ENCODE data around the gene AP5S1.
"Not testable (repeated sequence)": the region's sequence is repeated elsewhere in the genome, so short reads cannot be mapped to it uniquely, and the experiment has no call there.

The AP5S1 gene

DNA sequence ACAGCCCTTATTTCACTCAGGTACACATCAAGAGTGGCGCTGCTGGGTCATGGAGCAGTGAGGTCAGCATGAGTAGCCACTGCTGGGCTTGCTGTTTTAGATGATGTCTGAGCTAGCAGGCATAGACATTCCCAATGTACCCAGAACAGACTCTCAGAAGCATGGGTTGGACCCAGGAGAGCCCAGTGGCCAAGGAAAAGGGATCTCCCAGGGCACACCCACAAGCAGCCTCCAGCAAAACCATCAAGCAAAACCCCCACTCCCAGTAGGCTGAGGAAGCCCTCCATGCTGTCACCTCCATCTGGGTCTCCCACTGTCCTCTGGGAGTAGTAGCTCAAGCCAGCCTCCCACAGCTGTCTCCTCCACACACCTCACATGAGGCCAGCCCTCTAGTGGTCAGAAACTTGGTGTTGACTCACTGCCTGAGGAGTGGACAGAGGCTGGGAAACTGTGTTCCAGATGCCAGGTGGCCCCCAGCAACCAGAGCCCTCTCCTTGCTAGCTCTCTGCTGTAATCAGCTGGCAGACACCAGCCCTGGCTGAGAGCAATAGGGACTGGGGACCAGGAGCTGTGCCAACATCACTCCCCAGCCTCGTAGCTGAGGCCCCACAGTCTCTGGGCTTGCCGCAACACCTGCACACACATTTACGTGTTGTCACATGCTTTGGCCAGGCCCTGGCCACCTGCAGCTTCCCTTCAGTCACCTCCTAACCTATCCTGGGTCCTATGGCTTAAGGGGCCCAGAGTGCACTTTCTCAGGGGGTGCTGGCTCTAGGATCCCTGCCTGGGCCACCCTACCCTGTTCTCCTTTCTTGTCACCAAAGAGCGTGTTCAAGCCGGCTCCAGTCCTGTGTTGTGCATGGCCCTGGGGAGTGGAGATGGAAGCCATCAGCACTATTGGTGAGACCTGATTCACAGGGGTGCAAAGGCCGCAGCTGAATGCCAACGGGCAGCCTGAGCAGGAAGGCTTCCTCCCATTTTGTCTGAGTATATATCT is 1.9 kb upstream of the AP5S1 start:
- H3K4me2 ChIP-seq = peak overlapping the region; percentile 67
- no peak overlapping the region for H3K9ac ChIP-seq

DNA sequence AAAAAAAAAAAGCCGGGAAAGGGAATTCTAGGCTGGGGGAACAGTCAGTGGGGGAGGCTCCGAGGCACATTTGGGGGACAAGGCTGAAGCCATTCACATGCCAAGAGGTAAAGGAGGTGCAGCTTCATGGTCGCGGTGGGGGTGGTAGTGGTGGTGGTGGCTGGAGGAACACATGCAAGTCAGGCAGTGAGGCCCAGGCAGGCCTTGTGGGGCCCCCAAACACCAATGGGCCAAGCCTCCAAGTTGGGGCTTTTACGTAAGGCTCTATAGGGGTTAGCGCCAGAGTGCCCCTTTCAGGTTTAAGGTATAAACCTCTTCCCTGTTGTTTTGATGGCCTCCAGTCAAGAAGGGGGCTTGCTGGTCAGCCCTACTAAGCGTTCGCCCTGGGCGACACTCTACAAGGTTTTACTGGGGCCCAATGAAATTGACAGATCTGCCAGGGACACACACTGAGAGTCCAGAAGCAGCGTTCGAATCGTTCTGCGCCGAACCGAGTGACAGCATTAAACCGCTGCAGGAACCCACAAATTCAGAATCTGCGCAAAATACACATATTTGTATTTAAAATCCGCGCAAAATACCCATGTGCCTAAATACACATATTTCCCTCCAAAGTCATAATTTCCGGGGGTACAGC is 818 bp upstream of the AP5S1 start:
- H3K4me3 ChIP-seq = peak overlapping the region; percentile 74
- H3K4me1 ChIP-seq = peaks cover 46% of the 10 kb centered on the region
- no peak for TF ChIP-seq Cebpa-rat (IDR thresholded peaks at IDR 0.05)
- peak overlapping the region; percentile 88 for H3K4me2 ChIP-seq
- no peaks in the 10 kb centered on the region for H3K9me3 ChIP-seq
- no peaks in the 10 kb centered on the region for H3K27me3 ChIP-seq
- peak overlapping the region; percentile 93 for H3K9ac ChIP-seq
- H3K36me3 ChIP-seq = peaks cover 24% of the 10 kb centered on the region
- no peaks in the 10 kb centered on the region for H4K20me1 ChIP-seq
- peak overlapping the region; percentile 96 for H3K27ac ChIP-seq

More for the DNA sequence above, 1.9 kb upstream of the AP5S1 start:
- Histone ChIP-seq H3K4me3 (no peak overlapping the region), H3K27me3 (no peaks in the 10 kb centered on the region), H4K20me1 (no peaks in the 10 kb centered on the region), H3K36me3 (peaks cover 14% of the 10 kb centered on the region), H3K4me1 (peaks cover 45% of the 10 kb centered on the region), H3K9me3 (no peaks in the 10 kb centered on the region), H3K27ac (peak overlapping the region; percentile 28)
- TF ChIP-seq Cebpa-rat (IDR thresholded peaks at IDR 0.05) = no peak

DNA sequence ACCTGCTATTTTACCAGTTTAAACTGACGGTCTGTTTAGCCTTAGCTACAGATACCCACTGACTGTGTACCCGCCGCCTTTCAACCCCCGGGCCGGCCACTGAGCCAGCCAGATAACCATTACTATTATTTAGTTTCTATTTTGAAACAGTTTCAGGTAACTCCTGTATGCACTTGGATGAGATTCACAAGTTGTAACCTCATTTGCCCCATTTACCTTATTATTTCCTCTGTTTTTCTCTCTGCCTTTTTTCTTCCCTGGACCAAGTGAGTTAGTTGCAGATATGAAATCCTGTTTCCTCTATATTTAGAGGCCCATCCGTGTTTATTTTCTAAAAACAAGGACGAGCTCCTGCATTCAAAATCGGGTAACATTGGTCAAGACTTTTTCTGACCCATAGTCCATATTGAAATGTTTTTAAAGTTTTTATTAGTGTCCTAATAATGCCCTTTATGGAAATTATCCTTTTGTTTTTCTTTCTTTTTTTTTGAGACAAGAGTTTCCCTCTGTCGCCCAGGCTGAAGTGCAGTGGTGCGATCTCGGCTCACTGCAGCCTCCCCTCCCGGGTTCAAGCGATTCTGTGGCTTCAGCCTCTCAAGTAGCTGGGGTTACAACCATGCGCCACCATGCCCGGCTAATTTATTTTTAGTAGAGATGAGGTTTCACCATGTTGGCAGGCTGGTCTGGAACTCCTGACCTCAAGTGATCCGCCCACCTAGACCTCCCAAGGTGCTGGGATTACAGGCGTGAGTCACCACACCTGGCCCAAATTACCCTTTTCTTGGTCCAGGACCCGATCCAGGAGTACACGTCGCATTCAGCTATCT is 767 bp downstream of the AP5S1 start:
- Histone ChIP-seq H3K36me3 (peaks cover 33% of the 10 kb centered on the region), H3K27me3 (no peaks in the 10 kb centered on the region), H3K27ac (peak overlapping the region; percentile 96), H3K4me3 (peak overlapping the region; percentile 74), H3K4me1 (peaks cover 54% of the 10 kb centered on the region), H3K4me2 (peak overlapping the region; percentile 88), H3K9ac (peak overlapping the region; percentile 93), H3K9me3 (no peaks in the 10 kb centered on the region), H4K20me1 (no peaks in the 10 kb centered on the region)
- TF ChIP-seq Cebpa-rat (IDR thresholded peaks at IDR 0.05) = no peak

DNA sequence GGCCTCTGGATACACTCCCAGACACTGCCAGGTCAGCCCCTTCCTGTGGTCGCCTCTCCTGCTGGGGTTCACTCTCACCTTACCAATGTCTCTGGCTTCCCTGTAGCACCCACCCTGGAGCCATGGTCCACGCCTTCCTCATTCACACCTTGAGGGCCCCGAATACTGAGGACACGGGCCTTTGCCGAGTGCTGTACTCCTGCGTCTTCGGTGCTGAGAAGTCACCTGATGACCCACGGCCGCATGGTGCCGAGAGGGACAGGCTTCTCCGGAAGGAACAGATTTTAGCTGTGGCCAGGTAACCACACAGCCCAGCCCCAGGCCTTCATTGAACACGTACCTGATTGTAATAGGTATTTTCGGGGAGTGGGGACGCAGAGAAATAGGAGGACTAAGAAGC is 1.6 kb downstream of the AP5S1 start:
- H3K4me1 ChIP-seq = peaks cover 56% of the 10 kb centered on the region
- H3K4me3 ChIP-seq = no peak overlapping the region
- peaks cover 33% of the 10 kb centered on the region for H3K36me3 ChIP-seq
- H3K4me2 ChIP-seq = no peak overlapping the region
- H3K9ac ChIP-seq = no peak overlapping the region
- H4K20me1 ChIP-seq = no peaks in the 10 kb centered on the region
- TF ChIP-seq Cebpa-rat (IDR thresholded peaks at IDR 0.05) = no peak
- H3K9me3 ChIP-seq = no peaks in the 10 kb centered on the region
- no peak overlapping the region for H3K27ac ChIP-seq
- H3K27me3 ChIP-seq = no peaks in the 10 kb centered on the region

DNA sequence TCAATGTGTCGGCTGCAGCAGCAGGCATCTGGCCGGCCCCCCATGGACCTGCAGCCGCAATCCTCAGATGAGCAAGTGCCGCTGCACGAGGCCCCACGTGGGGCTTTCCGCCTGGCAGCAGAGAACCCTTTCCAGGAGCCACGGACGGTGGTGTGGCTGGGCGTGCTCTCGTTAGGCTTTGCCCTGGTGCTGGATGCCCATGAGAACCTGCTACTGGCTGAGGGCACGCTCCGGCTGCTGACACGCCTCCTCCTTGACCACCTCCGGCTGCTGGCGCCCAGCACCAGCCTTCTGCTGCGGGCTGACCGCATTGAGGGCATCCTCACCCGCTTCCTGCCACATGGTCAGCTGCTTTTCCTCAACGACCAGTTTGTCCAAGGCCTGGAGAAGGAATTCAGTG is 3.5 kb downstream of the AP5S1 start:
- Histone ChIP-seq H3K27ac (no peak overlapping the region), H3K9ac (no peak overlapping the region), H3K9me3 (no peaks in the 10 kb centered on the region), H3K27me3 (no peaks in the 10 kb centered on the region), H4K20me1 (no peaks in the 10 kb centered on the region), H3K4me2 (no peak overlapping the region), H3K36me3 (peaks cover 36% of the 10 kb centered on the region), H3K4me1 (peaks cover 51% of the 10 kb centered on the region), H3K4me3 (no peak overlapping the region)
- TF ChIP-seq Cebpa-rat (IDR thresholded peaks at IDR 0.05) = no peak

DNA sequence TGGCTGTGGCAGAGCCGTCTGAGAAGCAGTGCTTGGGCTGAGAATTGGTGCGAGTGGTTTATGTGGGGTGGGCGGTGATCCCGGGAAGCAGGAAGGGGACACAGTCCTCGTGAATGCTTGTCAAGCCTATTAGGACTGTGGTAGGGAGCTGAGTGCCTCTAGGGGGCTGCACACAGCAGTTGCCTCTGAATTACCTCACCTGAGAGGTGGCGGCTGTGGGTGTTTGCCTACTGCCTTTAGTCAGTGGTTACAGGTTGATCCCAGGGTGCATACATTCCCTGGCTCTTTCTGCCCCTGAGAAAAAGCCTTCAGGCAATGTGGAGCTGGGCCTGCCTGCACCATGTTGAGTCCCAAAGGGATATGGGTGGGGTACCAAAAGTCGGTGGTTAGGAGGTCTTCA is 5.2 kb downstream of the AP5S1 start:
- no peak for TF ChIP-seq Cebpa-rat (IDR thresholded peaks at IDR 0.05)
- H4K20me1 ChIP-seq = no peaks in the 10 kb centered on the region
- peak overlapping the region; percentile 91 for H3K4me2 ChIP-seq

DNA sequence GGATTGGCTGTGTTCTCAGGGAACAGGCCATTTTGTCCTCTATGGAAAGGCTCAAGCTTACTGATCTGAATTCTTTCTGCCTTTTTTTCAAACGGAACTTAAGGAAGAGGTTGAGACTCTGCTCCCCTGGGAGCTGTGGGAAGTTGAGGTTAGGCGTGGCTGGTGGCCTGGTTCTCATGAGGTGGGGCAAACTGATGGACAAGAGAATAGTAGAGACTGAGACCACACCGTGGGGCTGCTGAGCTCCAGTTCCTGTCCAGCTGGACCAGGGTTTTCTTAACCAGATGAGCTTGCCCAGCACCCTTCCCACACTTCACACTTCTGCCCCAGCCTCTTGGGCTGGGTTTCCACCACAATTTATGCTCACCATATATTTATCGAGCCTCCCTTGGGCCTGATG is 6.1 kb downstream of the AP5S1 start:
- no peak overlapping the region for H3K4me3 ChIP-seq

More for the DNA sequence above, 5.2 kb downstream of the AP5S1 start:
- Histone ChIP-seq H3K36me3 (peaks cover 36% of the 10 kb centered on the region), H3K9ac (no peak overlapping the region), H3K27ac (peak overlapping the region; percentile 40), H3K9me3 (no peaks in the 10 kb centered on the region), H3K4me3 (no peak overlapping the region), H3K4me1 (peaks cover 41% of the 10 kb centered on the region), H3K27me3 (no peaks in the 10 kb centered on the region)

DNA sequence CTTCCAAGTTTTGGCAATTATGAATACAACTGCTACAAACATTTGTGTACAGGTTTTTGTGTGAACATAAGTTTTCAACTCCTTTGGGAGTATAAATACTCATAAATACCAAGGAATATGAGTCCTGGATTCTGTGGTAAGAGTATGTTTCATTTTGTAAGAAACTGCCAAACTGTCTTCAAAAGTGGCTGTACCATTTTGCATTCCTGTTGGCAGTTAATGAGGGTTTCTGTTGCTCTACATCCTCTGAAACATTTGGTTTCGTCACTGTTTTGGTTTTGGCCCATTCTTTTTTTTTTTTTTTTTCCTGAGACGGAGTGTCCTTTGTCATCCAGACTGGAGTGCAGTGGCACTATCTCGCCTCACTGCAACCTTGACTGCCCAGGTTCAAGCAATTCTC is 8.5 kb downstream of the AP5S1 start:
- H3K4me3 ChIP-seq = no peak overlapping the region
- H4K20me1 ChIP-seq = no peaks in the 10 kb centered on the region
- no peak overlapping the region for H3K9ac ChIP-seq
- no peaks in the 10 kb centered on the region for H3K9me3 ChIP-seq
- no peaks in the 10 kb centered on the region for H3K27me3 ChIP-seq
- no peak for TF ChIP-seq Cebpa-rat (IDR thresholded peaks at IDR 0.05)
- H3K36me3 ChIP-seq = peaks cover 19% of the 10 kb centered on the region
- H3K4me2 ChIP-seq = no peak overlapping the region
- H3K27ac ChIP-seq = no peak overlapping the region
- H3K4me1 ChIP-seq = peaks cover 33% of the 10 kb centered on the region

More for the DNA sequence above, 6.1 kb downstream of the AP5S1 start:
- peak overlapping the region; percentile 91 for H3K4me2 ChIP-seq
- peaks cover 36% of the 10 kb centered on the region for H3K36me3 ChIP-seq
- peak overlapping the region; percentile 40 for H3K27ac ChIP-seq
- peaks cover 36% of the 10 kb centered on the region for H3K4me1 ChIP-seq
- H3K27me3 ChIP-seq = no peaks in the 10 kb centered on the region
- no peaks in the 10 kb centered on the region for H4K20me1 ChIP-seq
- TF ChIP-seq Cebpa-rat (IDR thresholded peaks at IDR 0.05) = no peak
- 0 out of 2 replicates have a peak overlapping the region, but pooled peaks have one; percentile 26 for H3K9ac ChIP-seq
- no peaks in the 10 kb centered on the region for H3K9me3 ChIP-seq

DNA sequence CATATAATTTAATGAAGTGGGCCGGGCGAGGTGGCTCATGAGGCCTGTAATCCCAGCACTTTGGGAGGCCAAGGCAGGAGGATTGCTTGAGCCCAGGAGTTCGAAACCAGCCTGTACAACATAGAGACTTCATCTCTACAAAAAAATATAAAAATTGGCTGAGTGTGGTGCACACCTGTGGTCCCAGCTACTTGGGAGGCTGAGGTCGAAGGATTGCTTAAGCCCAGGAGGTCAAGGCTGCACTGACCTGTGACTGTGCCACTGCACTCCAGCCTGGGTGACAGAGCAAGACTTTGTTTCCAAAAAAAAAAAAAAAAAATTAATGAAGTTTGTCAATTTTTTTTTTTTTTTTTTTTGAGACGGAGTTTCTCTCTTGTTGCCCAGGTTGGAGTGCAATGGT is 9.5 kb downstream of the AP5S1 start:
- H3K9me3 ChIP-seq, H3K4me2 ChIP-seq: not testable (repeated sequence)
- H3K4me1 ChIP-seq = peaks cover 28% of the 10 kb centered on the region

More for the DNA sequence above, 9.5 kb downstream of the AP5S1 start:
- not testable (repeated sequence) for H4K20me1 ChIP-seq, H3K4me3 ChIP-seq, H3K27ac ChIP-seq, H3K27me3 ChIP-seq, H3K36me3 ChIP-seq, H3K9ac ChIP-seq

Measured in BLaER1 (cell line).